Left ventricle myocardium inferior (tissue), 1 donor: ENCODE results near the gene TTLL11. TPM values are rescaled to one million over a fixed set of nuclear protein-coding genes. Genes with fewer than 3 reads are reported as not detected.

ENCODE experiments used
- DNase-seq: peaks from one replicate; pipeline ENCODE4 v3.0.0-alpha.2; 2020
- H3K27ac ChIP-seq: fragments of 200-600 bp; replicated peaks from 2 replicates; pipeline ENCODE4 v1.8.0; 2021
- H3K27me3 ChIP-seq: fragments of 200-600 bp; 2 replicates; pipeline ENCODE4 v1.8.0; 2021; ENCODE audit warnings: low read depth
- H3K36me3 ChIP-seq: fragments of 200-600 bp; 2 replicates; pipeline ENCODE4 v1.8.0; 2021
- H3K4me1 ChIP-seq: fragments of 200-600 bp; 2 replicates; pipeline ENCODE4 v1.8.0; 2021
- H3K4me3 ChIP-seq: fragments of 200-600 bp; 2 replicates; pipeline ENCODE4 v1.8.0; 2021; ENCODE audit warnings: mild to moderate bottlenecking, moderate library complexity
- H3K9me3 ChIP-seq: fragments of 200-600 bp; replicated peaks from 2 replicates; pipeline ENCODE4 v1.8.0; 2021
- CTCF ChIP-seq: fragments of 200-600 bp; IDR thresholded peaks from 2 replicates; pipeline ENCODE4 v1.8.0; 2021; ENCODE audit warnings: antibody characterized with exemption, mild to moderate bottlenecking, borderline replicate concordance
- intact Hi-C: fragments of 100-400 bp; cut with micrococcal nuclease; formaldehyde crosslinking; loops from one replicate; pipeline ENCODE4 v1.11.0; 2022
- total RNA-seq: library from RNA; stranded (reverse); fragmentation: NEBNext Ultra II Directional; extraction: Animal tissue kit (Norgen Biotek cat#: 25700); gene quantifications from one replicate; pipeline ENCODE4 v1.2.1, GENCODE V29; 2021
- donor health status: DM: no; HTN: yes; CAD: no; lungs with severe emphysema.

Gene TTLL11
- total RNA-seq, 1 donor from 2014 or later = 7.3 TPM

- no peaks in the 10 kb centered on the region for H3K4me1 ChIP-seq
- H3K4me3 ChIP-seq = no peak overlapping the region
- no peaks in the 10 kb centered on the region for H3K9me3 ChIP-seq
- H3K27me3 ChIP-seq = no peaks in the 10 kb centered on the region
- H3K27ac ChIP-seq = no peak overlapping the region
- H3K36me3 ChIP-seq = no peaks in the 10 kb centered on the region
- DNase-seq = no peak
- TF ChIP-seq CTCF = no peak
- intact Hi-C loops = no loop called here
These were observed 157.4 kb downstream of the TTLL11 start for GRCh38 chr9:121935739-121936138.

DNA sequence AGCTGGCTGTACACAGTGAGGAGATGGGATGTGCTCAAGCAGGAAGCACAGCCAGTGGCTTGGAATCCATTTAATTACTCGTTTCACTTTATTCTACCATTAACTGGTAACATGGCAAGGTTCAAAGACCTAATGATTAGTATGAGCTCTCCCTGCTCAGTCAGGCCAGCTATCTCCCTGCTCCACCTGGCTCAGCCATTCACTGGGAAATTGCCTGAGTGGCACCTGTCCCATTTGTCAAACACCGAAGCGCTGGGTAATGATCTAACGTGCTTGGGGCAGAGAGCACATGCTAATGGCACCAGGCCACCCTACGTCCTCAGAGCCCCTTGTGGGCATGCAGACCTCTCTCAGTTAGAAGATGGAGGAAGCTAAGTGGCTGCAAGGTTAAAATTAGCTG is 162.2 kb downstream of the TTLL11 start:
- DNase-seq = no peak
- no peaks in the 10 kb centered on the region for H3K9me3 ChIP-seq
- peaks cover 6% of the 10 kb centered on the region for H3K4me1 ChIP-seq
- no peak overlapping the region for H3K27ac ChIP-seq
- no peak for TF ChIP-seq CTCF
- no peak overlapping the region for H3K4me3 ChIP-seq
- H3K27me3 ChIP-seq = no peaks in the 10 kb centered on the region
- no peaks in the 10 kb centered on the region for H3K36me3 ChIP-seq
- intact Hi-C loops = no loop called here

DNA sequence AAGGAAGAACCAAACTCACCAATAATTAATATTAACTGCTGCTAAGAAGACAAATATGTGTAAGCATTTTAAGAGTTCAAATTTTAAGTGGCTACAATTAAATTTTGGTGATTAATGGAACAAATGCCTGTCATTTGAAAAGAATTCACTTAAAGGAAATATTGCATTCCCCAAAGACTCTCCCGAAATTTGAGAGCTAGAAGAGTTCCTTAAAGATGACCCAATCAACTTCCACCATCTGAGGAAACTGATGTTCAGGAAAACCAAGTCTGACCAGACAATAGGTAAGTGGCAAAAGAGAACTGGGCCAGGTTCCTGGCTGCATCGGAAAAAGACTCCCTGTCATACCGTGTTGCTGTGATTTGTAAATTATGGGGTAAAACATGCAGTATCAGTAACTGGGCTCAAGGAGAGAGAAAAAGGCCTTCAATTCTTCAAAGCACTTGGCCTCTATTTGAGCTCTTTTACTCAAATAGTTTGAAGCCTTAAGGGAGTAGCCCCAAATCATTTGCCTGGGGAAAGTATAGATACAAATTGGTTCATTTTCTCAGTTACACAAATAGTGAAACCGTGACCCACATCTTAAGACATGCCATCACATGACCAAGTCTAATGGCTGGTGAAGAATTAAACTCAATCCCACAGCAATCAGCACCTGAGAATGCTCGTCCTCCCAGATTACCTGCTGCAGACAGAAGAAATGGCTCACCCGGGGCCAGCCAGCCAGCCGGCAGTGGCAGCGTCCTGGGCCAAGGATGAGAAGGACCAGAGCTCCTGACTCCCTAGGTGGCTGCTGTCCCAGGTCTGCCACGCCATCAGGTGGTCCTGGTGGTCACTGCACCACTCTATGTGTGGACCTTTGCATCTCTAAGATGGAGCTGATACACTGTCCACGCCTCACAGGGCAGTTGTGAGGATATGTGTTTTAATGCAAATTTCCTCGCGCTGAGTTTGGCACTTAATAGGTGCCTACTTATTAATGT is 162.9 kb downstream of the TTLL11 start:
- intact Hi-C loops = no loop called here
- H3K4me3 ChIP-seq = no peak overlapping the region
- no peak overlapping the region for H3K27ac ChIP-seq
- DNase-seq = no peak
- H3K4me1 ChIP-seq = peaks cover 6% of the 10 kb centered on the region
- no peaks in the 10 kb centered on the region for H3K27me3 ChIP-seq
- no peaks in the 10 kb centered on the region for H3K36me3 ChIP-seq
- H3K9me3 ChIP-seq = no peaks in the 10 kb centered on the region
- peak; percentile 34 for TF ChIP-seq CTCF

DNA sequence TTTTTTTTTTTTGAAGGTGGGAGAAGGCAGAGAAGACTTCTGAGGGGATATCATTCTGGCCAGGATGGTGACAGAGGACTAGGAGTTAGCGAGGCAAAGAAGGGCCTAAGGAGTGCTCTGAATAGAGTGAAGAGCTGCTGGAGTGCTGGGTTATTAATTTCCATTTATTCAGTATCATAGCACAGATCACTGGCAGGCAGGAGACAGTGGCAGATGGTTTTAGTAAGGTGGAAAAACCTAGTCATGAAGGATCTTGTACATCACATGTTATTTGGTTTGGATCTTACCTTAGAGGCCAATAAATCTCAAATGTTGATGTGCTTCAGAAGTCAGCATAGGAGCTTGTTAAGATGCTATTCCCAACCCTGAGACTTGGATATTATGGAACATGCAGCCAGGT is 165.5 kb downstream of the TTLL11 start:
- no peaks in the 10 kb centered on the region for H3K9me3 ChIP-seq
- intact Hi-C loops = no loop called here
- DNase-seq = no peak
- TF ChIP-seq CTCF = no peak
- no peak overlapping the region for H3K4me3 ChIP-seq
- no peaks in the 10 kb centered on the region for H3K36me3 ChIP-seq
- peaks cover 13% of the 10 kb centered on the region for H3K4me1 ChIP-seq
- H3K27me3 ChIP-seq = no peaks in the 10 kb centered on the region
- no peak overlapping the region for H3K27ac ChIP-seq

GRCh38 chr9:121927081-121927480 is 166.0 kb downstream of the TTLL11 start:
- no peaks in the 10 kb centered on the region for H3K36me3 ChIP-seq
- no peak overlapping the region for H3K27ac ChIP-seq
- H3K27me3 ChIP-seq = no peaks in the 10 kb centered on the region
- intact Hi-C loops = no loop called here
- no peak overlapping the region for H3K4me3 ChIP-seq
- H3K4me1 ChIP-seq = peaks cover 13% of the 10 kb centered on the region
- no peak for TF ChIP-seq CTCF
- DNase-seq = no peak
- no peaks in the 10 kb centered on the region for H3K9me3 ChIP-seq
